K562 (cell line): Measurements from ENCODE around the gene OBP2A. TPM values are rescaled to one million over a fixed set of nuclear protein-coding genes. Genes with fewer than 3 reads are reported as not detected.
A peak's percentile ranks its signal among the peaks of the same experiment; 100 is the strongest.

Experiments
- CTCFL ChIP-seq: IDR thresholded peaks from 2 replicates; pipeline ENCODE4 v1.6.1; 2011; ENCODE audit warnings: borderline replicate concordance, low read depth, mild to moderate bottlenecking, moderate library complexity, low read length; ENCODE audit not compliant: insufficient read depth, poor library complexity, severe bottlenecking
- GTF2E2 ChIP-seq: fragments of 200-800 bp; sonication (Bioruptor generic); IDR thresholded peaks from 2 replicates; pipeline ENCODE4 v1.6.1; 2016; ENCODE audit warnings: missing genetic modification characterization, missing compliant biosample characterization
- JUND ChIP-seq, 2 experiments: IDR thresholded peaks; 2 replicates in 1 of 2; 3 replicates in 1 of 2; pipeline ENCODE4 v1.6.1; 2011; ENCODE audit warnings: borderline replicate concordance in 2 of 2, low read depth in 2 of 2, low read length in 2 of 2, improper control_type of control experiment in 1 of 2, missing biosample characterization in 1 of 2, missing genetic modification characterization in 1 of 2, missing genetic modification reagents in 1 of 2
- KLF16 ChIP-seq: IDR thresholded peaks from 2 replicates; pipeline ENCODE4 v1.6.1; 2016; ENCODE audit warnings: antibody characterized with exemption
- MYNN ChIP-seq, 2 experiments: sonication (generic); formaldehyde crosslinking in 1 of 2; IDR thresholded peaks; 2 replicates each; pipeline versions ENCODE4 v1.5.0 to v1.6.1; 2016 to 2020; ENCODE audit warnings: antibody characterized with exemption in 1 of 2, missing genetic modification reagents in 1 of 2
- NKRF ChIP-seq: fragments of 450-650 bp; IDR thresholded peaks from 2 replicates; pipeline ENCODE4 v1.6.1; 2016; ENCODE audit warnings: borderline replicate concordance
- NR2C2 ChIP-seq, 2 experiments: fragments of 200-800 bp in 1 of 2; sonication (Bioruptor generic) in 1 of 2; sonication (generic) in 1 of 2; formaldehyde crosslinking in 1 of 2; IDR thresholded peaks; 2 replicates each; pipeline versions ENCODE4 v1.6.1 to v1.8.0; 2016 to 2022; ENCODE audit warnings: mild to moderate bottlenecking in 1 of 2, missing compliant biosample characterization in 1 of 2, missing genetic modification characterization in 1 of 2, missing genetic modification reagents in 1 of 2
- PML ChIP-seq: IDR thresholded peaks from 2 replicates; pipeline ENCODE4 v1.6.1; 2012; ENCODE audit warnings: low read length, inconsistent platforms
- POLR2G ChIP-seq: fragments of 200-400 bp; formaldehyde crosslinking; IDR thresholded peaks from 2 replicates; pipeline ENCODE4 v1.6.1; 2017; ENCODE audit warnings: low read depth, mild to moderate bottlenecking, antibody characterized with exemption, low read length, moderate library complexity
- RREB1 ChIP-seq: fragments of 250-450 bp; sonication (Bioruptor Pico); IDR thresholded peaks from 2 replicates; pipeline ENCODE4 v1.4.0; 2020
- SAFB ChIP-seq: fragments of 200-400 bp; formaldehyde crosslinking; IDR thresholded peaks from 2 replicates; pipeline ENCODE4 v1.6.1; 2017; ENCODE audit warnings: low read depth, low read length, borderline replicate concordance
- ZNF217 ChIP-seq: sonication (generic); formaldehyde crosslinking; IDR thresholded peaks from 2 replicates; pipeline ENCODE4 v1.8.0; 2022; ENCODE audit warnings: mild to moderate bottlenecking, missing genetic modification reagents
- polyA plus RNA-seq, 8 experiments: library from polyadenylated mRNA; depleted of rRNA in 4 of 8; stranded (reverse) in 5 of 8; unstranded in 3 of 8; fragments of >200 nt; fragmentation: Nextera tagmentation in 2 of 8; fragmentation: Illumina TruSeq in 1 of 8; extraction: Ambion mirVana in 2 of 8; extraction: Trizol in 1 of 8; gene quantifications; 2 replicates each; pipeline versions ENCODE4 v1.2.1 to v1.2.3, GENCODE V29; 2011 to 2014; ENCODE audit warnings: inconsistent platforms in 1 of 8, missing spikeins in 1 of 8
- total RNA-seq, 7 experiments: library from RNA; depleted of rRNA in 6 of 7; stranded (reverse); fragments of >200 nt in 6 of 7; fragmentation: Illumina TruSeq in 2 of 7; extraction: Trizol in 2 of 7; gene quantifications; 2 replicates each; pipeline versions ENCODE4 v1.2.1 to v1.2.3, GENCODE V29; 2011 to 2021; ENCODE audit warnings: low replicate concordance in 1 of 7

The OBP2A gene
- total and polyA plus RNA-seq, 9 of the 15 experiments (the other 6 are each of a cell fraction or from before 2014, with no cell fraction given) = not detected

GRCh38 chr9:135504262-135505243, 41.4 kb upstream of the OBP2A start (continued):
- TF ChIP-seq SAFB (no peak), NKRF (no peak), NR2C2 (CRISPR knock-in tag; IDR thresholded peaks at IDR 0.05) (no peak), NR2C2 (tag; IDR thresholded peaks at IDR 0.05) (peak; percentile 55), POLR2G (peak; percentile 53), PML (0 out of 2 replicates have a peak, but pooled peaks have one; percentile 35), CTCFL (peak; percentile 52), MYNN (IDR thresholded peaks at IDR 0.05) (peak; percentile 21), MYNN (CRISPR knock-in tag; IDR thresholded peaks at IDR 0.05) (no peak), ZNF217 (CRISPR knock-in tag) (no peak), JUND (IDR thresholded peaks at IDR 0.05; ENCODE audit: borderline replicate concordance, low read depth, low read length) (peak; percentile 70), JUND (tag; IDR thresholded peaks at IDR 0.05; ENCODE audit: borderline replicate concordance, low read depth, low read length) (peak; percentile 40; the same call in 1 of the 3 replicates), GTF2E2 (tag) (no peak), RREB1 (CRISPR knock-in tag) (no peak), KLF16 (0 out of 2 replicates have a peak, but pooled peaks have one; percentile 33)
